ENCODE results near the gene GSTO2. TPM values are rescaled to one million over a fixed set of nuclear protein-coding genes. Genes with fewer than 3 reads are reported as not detected.

Gene GSTO2
- total and polyA plus RNA-seq, 10 of the 15 experiments (the other 5 are each of a cell fraction or from before 2014, with no cell fraction given), result 0.16 to 0.86 (median 0.46) TPM

DNA sequence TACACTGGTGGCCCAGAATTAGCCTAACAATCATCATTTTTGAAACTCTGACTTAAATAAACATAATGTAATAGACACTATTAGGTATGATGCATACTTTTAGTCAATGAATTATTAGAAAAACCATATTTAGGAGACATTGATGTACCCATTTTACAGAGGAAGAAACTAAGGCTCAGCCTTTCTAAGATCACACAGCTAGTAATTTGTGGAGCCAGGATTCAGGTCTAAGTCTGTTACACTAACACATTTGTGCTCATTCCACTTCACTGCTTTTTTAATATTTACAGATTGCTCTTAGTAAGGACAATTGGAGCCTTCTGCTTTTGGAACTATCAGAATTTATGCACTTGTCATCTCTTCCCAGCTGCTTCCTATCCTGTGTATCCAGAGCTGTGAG lies 45.7 kb upstream of the GSTO2 start (continued):
- TF ChIP-seq, protein P1, sequence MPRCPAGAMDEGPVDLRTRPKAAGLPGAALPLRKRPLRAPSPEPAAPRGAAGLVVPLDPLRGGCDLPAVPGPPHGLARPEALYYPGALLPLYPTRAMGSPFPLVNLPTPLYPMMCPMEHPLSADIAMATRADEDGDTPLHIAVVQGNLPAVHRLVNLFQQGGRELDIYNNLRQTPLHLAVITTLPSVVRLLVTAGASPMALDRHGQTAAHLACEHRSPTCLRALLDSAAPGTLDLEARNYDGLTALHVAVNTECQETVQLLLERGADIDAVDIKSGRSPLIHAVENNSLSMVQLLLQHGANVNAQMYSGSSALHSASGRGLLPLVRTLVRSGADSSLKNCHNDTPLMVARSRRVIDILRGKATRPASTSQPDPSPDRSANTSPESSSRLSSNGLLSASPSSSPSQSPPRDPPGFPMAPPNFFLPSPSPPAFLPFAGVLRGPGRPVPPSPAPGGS (IDR thresholded peaks at IDR 0.05; ENCODE audit: borderline replicate concordance, insufficient read depth, low read depth, low read length, poor library complexity, severe bottlenecking), result no peak
- TF ChIP-seq, protein P2, sequence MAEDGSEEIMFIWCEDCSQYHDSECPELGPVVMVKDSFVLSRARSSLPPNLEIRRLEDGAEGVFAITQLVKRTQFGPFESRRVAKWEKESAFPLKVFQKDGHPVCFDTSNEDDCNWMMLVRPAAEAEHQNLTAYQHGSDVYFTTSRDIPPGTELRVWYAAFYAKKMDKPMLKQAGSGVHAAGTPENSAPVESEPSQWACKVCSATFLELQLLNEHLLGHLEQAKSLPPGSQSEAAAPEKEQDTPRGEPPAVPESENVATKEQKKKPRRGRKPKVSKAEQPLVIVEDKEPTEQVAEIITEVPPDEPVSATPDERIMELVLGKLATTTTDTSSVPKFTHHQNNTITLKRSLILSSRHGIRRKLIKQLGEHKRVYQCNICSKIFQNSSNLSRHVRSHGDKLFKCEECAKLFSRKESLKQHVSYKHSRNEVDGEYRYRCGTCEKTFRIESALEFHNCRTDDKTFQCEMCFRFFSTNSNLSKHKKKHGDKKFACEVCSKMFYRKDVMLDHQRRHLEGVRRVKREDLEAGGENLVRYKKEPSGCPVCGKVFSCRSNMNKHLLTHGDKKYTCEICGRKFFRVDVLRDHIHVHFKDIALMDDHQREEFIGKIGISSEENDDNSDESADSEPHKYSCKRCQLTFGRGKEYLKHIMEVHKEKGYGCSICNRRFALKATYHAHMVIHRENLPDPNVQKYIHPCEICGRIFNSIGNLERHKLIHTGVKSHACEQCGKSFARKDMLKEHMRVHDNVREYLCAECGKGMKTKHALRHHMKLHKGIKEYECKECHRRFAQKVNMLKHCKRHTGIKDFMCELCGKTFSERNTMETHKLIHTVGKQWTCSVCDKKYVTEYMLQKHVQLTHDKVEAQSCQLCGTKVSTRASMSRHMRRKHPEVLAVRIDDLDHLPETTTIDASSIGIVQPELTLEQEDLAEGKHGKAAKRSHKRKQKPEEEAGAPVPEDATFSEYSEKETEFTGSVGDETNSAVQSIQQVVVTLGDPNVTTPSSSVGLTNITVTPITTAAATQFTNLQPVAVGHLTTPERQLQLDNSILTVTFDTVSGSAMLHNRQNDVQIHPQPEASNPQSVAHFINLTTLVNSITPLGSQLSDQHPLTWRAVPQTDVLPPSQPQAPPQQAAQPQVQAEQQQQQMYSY (CRISPR knock-in tag; IDR thresholded peaks at IDR 0.05), result no peak
- TF ChIP-seq, protein P3, sequence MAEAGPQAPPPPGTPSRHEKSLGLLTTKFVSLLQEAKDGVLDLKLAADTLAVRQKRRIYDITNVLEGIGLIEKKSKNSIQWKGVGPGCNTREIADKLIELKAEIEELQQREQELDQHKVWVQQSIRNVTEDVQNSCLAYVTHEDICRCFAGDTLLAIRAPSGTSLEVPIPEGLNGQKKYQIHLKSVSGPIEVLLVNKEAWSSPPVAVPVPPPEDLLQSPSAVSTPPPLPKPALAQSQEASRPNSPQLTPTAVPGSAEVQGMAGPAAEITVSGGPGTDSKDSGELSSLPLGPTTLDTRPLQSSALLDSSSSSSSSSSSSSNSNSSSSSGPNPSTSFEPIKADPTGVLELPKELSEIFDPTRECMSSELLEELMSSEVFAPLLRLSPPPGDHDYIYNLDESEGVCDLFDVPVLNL (IDR thresholded peaks at IDR 0.05; ENCODE audit: low read depth, low read length), result no peak
- TF ChIP-seq, protein P4, sequence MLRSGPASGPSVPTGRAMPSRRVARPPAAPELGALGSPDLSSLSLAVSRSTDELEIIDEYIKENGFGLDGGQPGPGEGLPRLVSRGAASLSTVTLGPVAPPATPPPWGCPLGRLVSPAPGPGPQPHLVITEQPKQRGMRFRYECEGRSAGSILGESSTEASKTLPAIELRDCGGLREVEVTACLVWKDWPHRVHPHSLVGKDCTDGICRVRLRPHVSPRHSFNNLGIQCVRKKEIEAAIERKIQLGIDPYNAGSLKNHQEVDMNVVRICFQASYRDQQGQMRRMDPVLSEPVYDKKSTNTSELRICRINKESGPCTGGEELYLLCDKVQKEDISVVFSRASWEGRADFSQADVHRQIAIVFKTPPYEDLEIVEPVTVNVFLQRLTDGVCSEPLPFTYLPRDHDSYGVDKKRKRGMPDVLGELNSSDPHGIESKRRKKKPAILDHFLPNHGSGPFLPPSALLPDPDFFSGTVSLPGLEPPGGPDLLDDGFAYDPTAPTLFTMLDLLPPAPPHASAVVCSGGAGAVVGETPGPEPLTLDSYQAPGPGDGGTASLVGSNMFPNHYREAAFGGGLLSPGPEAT (IDR thresholded peaks at IDR 0.05; ENCODE audit: low read depth), result no peak
- TF ChIP-seq, protein P5, sequence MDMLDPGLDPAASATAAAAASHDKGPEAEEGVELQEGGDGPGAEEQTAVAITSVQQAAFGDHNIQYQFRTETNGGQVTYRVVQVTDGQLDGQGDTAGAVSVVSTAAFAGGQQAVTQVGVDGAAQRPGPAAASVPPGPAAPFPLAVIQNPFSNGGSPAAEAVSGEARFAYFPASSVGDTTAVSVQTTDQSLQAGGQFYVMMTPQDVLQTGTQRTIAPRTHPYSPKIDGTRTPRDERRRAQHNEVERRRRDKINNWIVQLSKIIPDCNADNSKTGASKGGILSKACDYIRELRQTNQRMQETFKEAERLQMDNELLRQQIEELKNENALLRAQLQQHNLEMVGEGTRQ (IDR thresholded peaks at IDR 0.05; ENCODE audit: borderline replicate concordance, low read depth, low read length), result no peak
- TF ChIP-seq EP300 (IDR thresholded peaks at IDR 0.05; ENCODE audit: borderline replicate concordance in 1 of 2, control insufficient read depth in 1 of 2, low read depth in 2 of 2, low read length in 2 of 2) (no peak), NFIC (IDR thresholded peaks at IDR 0.05; ENCODE audit: low read depth, low read length) (no peak), CREM (IDR thresholded peaks at IDR 0.05; ENCODE audit: low read depth) (no peak), RCOR1 (conservative IDR thresholded peaks at IDR 0.05; ENCODE audit: low read depth, low read length) (no peak), ZNF217 (IDR thresholded peaks at IDR 0.05) (no peak)

All from GM12878 (cell line).